Measurements from ENCODE around the gene RNF150. TPM values are rescaled to one million over a fixed set of nuclear protein-coding genes. Genes with fewer than 3 reads are reported as not detected.

RNF150 gene
- total RNA-seq, 1 donor from 2014 or later: 3.3 TPM

- TF ChIP-seq CTCF (IDR thresholded peaks at IDR 0.05): no peak
- no peak overlapping the region for H3K4me3 ChIP-seq
- no peaks in the 10 kb centered on the region for H3K9me3 ChIP-seq
- H3K27me3 ChIP-seq (ENCODE audit: low read depth): no peaks in the 10 kb centered on the region
- intact Hi-C loops (cut with DNase I): no loop called here
- ATAC-seq (no peak), DNase-seq (no peak)
- no peaks in the 10 kb centered on the region for H3K4me1 ChIP-seq
- H3K36me3 ChIP-seq: no peaks in the 10 kb centered on the region
- H3K27ac ChIP-seq: no peak overlapping the region
Observed at GRCh38 chr4:141107927-141108326, 25.3 kb downstream of the RNF150 start.

GRCh38 chr4:141102367-141102766 lies 30.9 kb downstream of the RNF150 start:
- no peaks in the 10 kb centered on the region for H3K36me3 ChIP-seq
- DNase-seq (no peak), ATAC-seq (no peak)
- H3K27ac ChIP-seq: no peak overlapping the region
- no peak for TF ChIP-seq CTCF (IDR thresholded peaks at IDR 0.05)
- no peak overlapping the region for H3K4me3 ChIP-seq
- no peaks in the 10 kb centered on the region for H3K27me3 ChIP-seq (ENCODE audit: low read depth)
- intact Hi-C loops (cut with DNase I): no loop called here
- H3K9me3 ChIP-seq: no peaks in the 10 kb centered on the region
- no peaks in the 10 kb centered on the region for H3K4me1 ChIP-seq

GRCh38 chr4:141101511-141101910 lies 31.8 kb downstream of the RNF150 start:
- no peak for DNase-seq
- intact Hi-C loops (cut with DNase I): no loop called here

GRCh38 chr4:141099326-141099725 lies 33.9 kb downstream of the RNF150 start:
- Histone ChIP-seq H3K4me3 (no peak overlapping the region), H3K9me3 (no peaks in the 10 kb centered on the region), H3K36me3 (no peaks in the 10 kb centered on the region), H3K4me1 (no peaks in the 10 kb centered on the region), H3K27ac (no peak overlapping the region), H3K27me3 (ENCODE audit: low read depth) (no peaks in the 10 kb centered on the region)
- DNase-seq (no peak), ATAC-seq (no peak)
- intact Hi-C loops (cut with DNase I): no loop called here
- TF ChIP-seq CTCF (IDR thresholded peaks at IDR 0.05): no peak

More at GRCh38 chr4:141101511-141101910, 31.8 kb downstream of the RNF150 start:
- Histone ChIP-seq H3K36me3 (no peaks in the 10 kb centered on the region), H3K4me1 (no peaks in the 10 kb centered on the region), H3K4me3 (no peak overlapping the region), H3K27me3 (ENCODE audit: low read depth) (no peaks in the 10 kb centered on the region), H3K27ac (no peak overlapping the region), H3K9me3 (no peaks in the 10 kb centered on the region)
- no peak for TF ChIP-seq CTCF (IDR thresholded peaks at IDR 0.05)
- no peak for ATAC-seq

- Histone ChIP-seq H3K9me3 (no peaks in the 10 kb centered on the region), H3K4me1 (no peaks in the 10 kb centered on the region), H3K27me3 (ENCODE audit: low read depth) (no peaks in the 10 kb centered on the region), H3K36me3 (no peaks in the 10 kb centered on the region), H3K4me3 (no peak overlapping the region), H3K27ac (no peak overlapping the region)
- ATAC-seq (no peak), DNase-seq (no peak)
- TF ChIP-seq CTCF (IDR thresholded peaks at IDR 0.05): no peak
- intact Hi-C loops (cut with DNase I): no loop called here
Observed at GRCh38 chr4:141098163-141098562, 35.1 kb downstream of the RNF150 start.

GRCh38 chr4:141090473-141090872 lies 42.8 kb downstream of the RNF150 start:
- TF ChIP-seq CTCF (IDR thresholded peaks at IDR 0.05): no peak
- Histone ChIP-seq H3K27ac (no peak overlapping the region), H3K36me3 (no peaks in the 10 kb centered on the region), H3K4me3 (no peak overlapping the region), H3K4me1 (no peaks in the 10 kb centered on the region), H3K27me3 (ENCODE audit: low read depth) (no peaks in the 10 kb centered on the region), H3K9me3 (no peaks in the 10 kb centered on the region)
- DNase-seq (no peak), ATAC-seq (no peak)
- intact Hi-C loops (cut with DNase I): no loop called here

All from lower lobe of right lung (tissue), 2 donors.